ENCODE measurements around the gene FRMD4A. TPM values are rescaled to one million over a fixed set of nuclear protein-coding genes. Genes with fewer than 3 reads are reported as not detected.

The FRMD4A gene
- total and polyA plus RNA-seq, 2 experiments from 2014 or later: 5.4 to 10.3 TPM

DNA sequence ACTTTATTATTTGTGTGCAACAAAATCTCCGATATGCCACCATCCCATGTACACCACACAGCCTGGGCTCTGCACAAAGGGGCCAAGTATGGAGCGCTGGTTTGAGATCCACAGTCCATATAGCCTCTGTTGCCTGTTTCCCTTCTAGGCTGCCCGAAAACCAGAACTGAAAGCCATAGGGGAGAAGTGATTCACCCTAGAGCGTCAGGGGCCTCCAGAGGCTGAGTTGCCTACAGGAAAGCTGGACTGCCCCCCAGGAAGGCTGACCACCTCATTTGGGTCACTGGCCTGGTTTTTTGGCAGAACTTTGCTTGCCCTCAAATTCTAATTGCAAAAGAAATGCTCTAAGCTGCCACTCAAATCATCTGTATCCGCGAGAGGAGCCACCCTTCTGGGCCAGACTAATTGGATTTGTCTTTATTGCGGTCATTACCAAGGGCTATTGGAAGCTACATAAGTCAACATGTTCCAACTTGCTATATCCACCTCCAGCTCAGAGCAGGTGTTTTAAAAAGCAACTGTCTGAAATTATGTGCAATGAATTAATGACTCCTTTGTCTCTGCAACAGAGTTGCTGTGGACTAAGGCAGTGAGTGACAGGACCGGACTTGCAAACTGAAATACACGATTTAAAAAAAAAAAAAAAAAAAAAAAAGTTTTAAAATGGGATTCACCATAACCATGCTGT, 28.3 kb upstream of the FRMD4A start:
- Histone ChIP-seq H3K4me2 (no peak overlapping the region), H3K9me2 (replicated peaks; ENCODE audit: insufficient read depth) (no peaks in the 10 kb centered on the region), H3K9me3 (ENCODE audit: low read depth) (no peaks in the 10 kb centered on the region), H3K27me3 (no peaks in the 10 kb centered on the region), H3K79me2 (no peaks in the 10 kb centered on the region), H2AFZ (no peak overlapping the region), H3K4me1 (ENCODE audit: insufficient read depth) (no peaks in the 10 kb centered on the region), H3K4me3 (no peak overlapping the region), H3K36me3 (replicated peaks; ENCODE audit: insufficient read depth, low read depth) (no peaks in the 10 kb centered on the region), H3K27ac (no peak overlapping the region), H4K20me1 (ENCODE audit: insufficient read depth, poor library complexity, severe bottlenecking) (no peaks in the 10 kb centered on the region)
- no peak for TF ChIP-seq EZH2phosphoT487 (IDR thresholded peaks at IDR 0.05; ENCODE audit: low read depth, severe bottlenecking, unreplicated experiment)
- TF ChIP-seq, protein P1, sequence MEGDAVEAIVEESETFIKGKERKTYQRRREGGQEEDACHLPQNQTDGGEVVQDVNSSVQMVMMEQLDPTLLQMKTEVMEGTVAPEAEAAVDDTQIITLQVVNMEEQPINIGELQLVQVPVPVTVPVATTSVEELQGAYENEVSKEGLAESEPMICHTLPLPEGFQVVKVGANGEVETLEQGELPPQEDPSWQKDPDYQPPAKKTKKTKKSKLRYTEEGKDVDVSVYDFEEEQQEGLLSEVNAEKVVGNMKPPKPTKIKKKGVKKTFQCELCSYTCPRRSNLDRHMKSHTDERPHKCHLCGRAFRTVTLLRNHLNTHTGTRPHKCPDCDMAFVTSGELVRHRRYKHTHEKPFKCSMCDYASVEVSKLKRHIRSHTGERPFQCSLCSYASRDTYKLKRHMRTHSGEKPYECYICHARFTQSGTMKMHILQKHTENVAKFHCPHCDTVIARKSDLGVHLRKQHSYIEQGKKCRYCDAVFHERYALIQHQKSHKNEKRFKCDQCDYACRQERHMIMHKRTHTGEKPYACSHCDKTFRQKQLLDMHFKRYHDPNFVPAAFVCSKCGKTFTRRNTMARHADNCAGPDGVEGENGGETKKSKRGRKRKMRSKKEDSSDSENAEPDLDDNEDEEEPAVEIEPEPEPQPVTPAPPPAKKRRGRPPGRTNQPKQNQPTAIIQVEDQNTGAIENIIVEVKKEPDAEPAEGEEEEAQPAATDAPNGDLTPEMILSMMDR (IDR thresholded peaks at IDR 0.05; ENCODE audit: poor library complexity): no peak
- no peak for TF ChIP-seq EZH2 (IDR thresholded peaks at IDR 0.05; ENCODE audit: borderline replicate concordance)
- 82% methylated on average over 9 of the region's 9 CpGs for WGBS (ENCODE audit: low lambda C conversion rate, missing lambda C conversion rate)
- DNase-seq (ENCODE audit: low spot score): no peak

DNA sequence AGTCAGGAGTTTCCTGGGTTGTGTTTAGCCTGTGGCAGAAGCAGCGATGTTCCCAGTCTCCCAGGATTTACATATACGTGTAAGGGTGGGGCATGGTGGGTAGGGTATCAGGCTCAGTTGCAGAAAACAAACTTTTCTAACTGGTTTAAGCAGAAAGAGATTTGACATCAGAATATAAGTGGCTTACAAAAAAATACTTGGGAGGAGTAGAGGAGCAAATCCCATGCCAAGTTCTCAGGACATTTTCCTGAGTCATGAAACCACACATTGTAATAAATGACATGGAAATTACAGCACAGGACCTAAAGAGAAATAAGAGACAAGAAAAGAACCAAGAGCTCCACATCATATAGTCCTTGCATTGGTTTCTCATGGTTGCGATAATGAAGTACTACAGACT, 26.2 kb upstream of the FRMD4A start:
- H3K4me3 ChIP-seq: no peak overlapping the region
- H3K27ac ChIP-seq: no peak overlapping the region
- 85% methylated on average over 3 of the region's 3 CpGs for WGBS (ENCODE audit: low lambda C conversion rate, missing lambda C conversion rate)
- TF ChIP-seq EZH2 (IDR thresholded peaks at IDR 0.05; ENCODE audit: borderline replicate concordance) (no peak), EZH2phosphoT487 (IDR thresholded peaks at IDR 0.05; ENCODE audit: low read depth, severe bottlenecking, unreplicated experiment) (no peak)
- TF ChIP-seq, protein P1 (IDR thresholded peaks at IDR 0.05; ENCODE audit: poor library complexity): no peak
- no peaks in the 10 kb centered on the region for H3K4me1 ChIP-seq (ENCODE audit: insufficient read depth)
- H4K20me1 ChIP-seq (ENCODE audit: insufficient read depth, poor library complexity, severe bottlenecking): no peaks in the 10 kb centered on the region
- H3K79me2 ChIP-seq: no peaks in the 10 kb centered on the region
- no peaks in the 10 kb centered on the region for H3K27me3 ChIP-seq
- no peak overlapping the region for H3K4me2 ChIP-seq
- no peaks in the 10 kb centered on the region for H3K9me2 ChIP-seq (replicated peaks; ENCODE audit: insufficient read depth)
- no peak overlapping the region for H2AFZ ChIP-seq
- no peak for DNase-seq (ENCODE audit: low spot score)
- no peaks in the 10 kb centered on the region for H3K36me3 ChIP-seq (replicated peaks; ENCODE audit: insufficient read depth, low read depth)
- H3K9me3 ChIP-seq (ENCODE audit: low read depth): no peaks in the 10 kb centered on the region

- Histone ChIP-seq H3K27ac (no peak overlapping the region), H2AFZ (no peak overlapping the region), H3K9me2 (replicated peaks; ENCODE audit: insufficient read depth) (no peaks in the 10 kb centered on the region), H3K36me3 (replicated peaks; ENCODE audit: insufficient read depth, low read depth) (no peaks in the 10 kb centered on the region), H3K79me2 (no peaks in the 10 kb centered on the region), H3K4me3 (no peak overlapping the region), H3K27me3 (no peaks in the 10 kb centered on the region), H4K20me1 (ENCODE audit: insufficient read depth, poor library complexity, severe bottlenecking) (no peaks in the 10 kb centered on the region), H3K4me2 (no peak overlapping the region), H3K9me3 (ENCODE audit: low read depth) (no peaks in the 10 kb centered on the region), H3K4me1 (ENCODE audit: insufficient read depth) (no peaks in the 10 kb centered on the region)
- TF ChIP-seq, protein P1 (IDR thresholded peaks at IDR 0.05; ENCODE audit: poor library complexity): no peak
- TF ChIP-seq EZH2 (IDR thresholded peaks at IDR 0.05; ENCODE audit: borderline replicate concordance) (no peak), EZH2phosphoT487 (IDR thresholded peaks at IDR 0.05; ENCODE audit: low read depth, severe bottlenecking, unreplicated experiment) (no peak)
- 96% methylated on average over 3 of the region's 3 CpGs for WGBS (ENCODE audit: low lambda C conversion rate, missing lambda C conversion rate)
- no peak for DNase-seq (ENCODE audit: low spot score)
Measured at GRCh38 chr10:14355750-14356149, 25.0 kb upstream of the FRMD4A start.

Measured in hepatocyte (in vitro differentiated cells).